Prostate gland (tissue), 2 donors: Measurements from ENCODE around the gene PYROXD2.

Experiments used
- CTCF ChIP-seq, 4 experiments: fragments of 200-600 bp in 2 of 4; fragments of 450-650 bp in 2 of 4; sonication (generic) in 2 of 4; IDR thresholded peaks; 1 replicate in 3 of 4; 2 replicates in 1 of 4; pipeline ENCODE4 v1.5.1; 2016 to 2019; ENCODE audit warnings: antibody characterized with exemption in 4 of 4, mild to moderate bottlenecking in 2 of 4, moderate library complexity in 2 of 4
- POLR2A ChIP-seq: fragments of 450-650 bp; IDR thresholded peaks from one replicate; pipeline ENCODE4 v1.6.1; 2016; ENCODE audit warnings: antibody characterized with exemption, mild to moderate bottlenecking
- POLR2AphosphoS5 ChIP-seq: sonication (generic); formaldehyde crosslinking; IDR thresholded peaks from one replicate; pipeline ENCODE4 v1.6.1; 2017; ENCODE audit warnings: antibody characterized with exemption

- no peak for TF ChIP-seq POLR2A
- no peak for TF ChIP-seq CTCF (IDR thresholded peaks at IDR 0.05)
- TF ChIP-seq POLR2AphosphoS5 = no peak
Measured at GRCh38 chr10:98431016-98431415, 16.0 kb upstream of the PYROXD2 start.
